RPMI7951 (cell line): Measurements from ENCODE around the gene MED16. TPM values are rescaled to one million over a fixed set of nuclear protein-coding genes. Genes with fewer than 3 reads are reported as not detected.
A peak's percentile ranks its signal among the peaks of the same experiment; 100 is the strongest.
"Not testable (repeated sequence)": the region's sequence is repeated elsewhere in the genome, so short reads cannot be mapped to it uniquely, and the experiment has no call there.

ENCODE experiments used
- DNase-seq: peaks from one replicate; pipeline ENCODE4 v3.0.0-alpha.2; 2012; ENCODE audit warnings: low read depth
- total RNA-seq: library from RNA; depleted of rRNA; stranded (reverse); fragments of >200 nt; shearing (Covaris generic); gene quantifications from 2 replicates; pipeline ENCODE4 v1.2.3, GENCODE V29; 2014; rRNA removed

MED16 gene
- total RNA-seq, 1 experiment from 2014 or later = 16.5 TPM

DNA sequence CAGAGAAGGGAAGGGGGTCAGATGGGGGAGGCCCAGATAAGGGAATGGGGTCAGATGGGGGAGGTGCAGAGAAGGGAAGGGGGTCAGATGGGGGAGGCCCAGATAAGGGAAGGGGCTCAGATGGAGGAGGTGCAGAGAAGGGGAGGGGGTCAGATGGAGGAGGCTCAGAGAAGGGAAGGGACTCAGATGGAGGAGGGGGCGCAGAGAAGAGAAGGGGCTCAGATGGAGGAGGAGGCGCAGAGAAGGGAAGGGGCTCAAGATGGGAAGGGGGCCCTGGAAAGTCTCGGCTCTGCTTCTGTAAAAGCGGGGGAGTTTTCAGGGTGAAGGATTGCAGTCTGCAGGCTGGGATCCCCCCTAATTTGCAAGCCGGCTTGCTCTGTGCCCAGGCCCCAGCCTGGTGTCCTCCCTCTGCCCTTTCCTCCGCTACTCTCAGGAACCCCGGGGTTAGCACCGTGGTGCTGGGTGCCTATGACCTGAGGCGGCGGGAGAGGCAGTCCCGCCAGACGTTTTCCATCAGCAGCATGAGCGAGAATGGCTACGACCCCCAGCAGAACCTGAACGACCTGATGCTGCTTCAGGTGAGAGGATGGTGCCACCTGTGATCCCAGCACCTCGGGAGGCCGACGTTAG lies 63.7 kb downstream of the MED16 start:
- DNase-seq = no peak

DNA sequence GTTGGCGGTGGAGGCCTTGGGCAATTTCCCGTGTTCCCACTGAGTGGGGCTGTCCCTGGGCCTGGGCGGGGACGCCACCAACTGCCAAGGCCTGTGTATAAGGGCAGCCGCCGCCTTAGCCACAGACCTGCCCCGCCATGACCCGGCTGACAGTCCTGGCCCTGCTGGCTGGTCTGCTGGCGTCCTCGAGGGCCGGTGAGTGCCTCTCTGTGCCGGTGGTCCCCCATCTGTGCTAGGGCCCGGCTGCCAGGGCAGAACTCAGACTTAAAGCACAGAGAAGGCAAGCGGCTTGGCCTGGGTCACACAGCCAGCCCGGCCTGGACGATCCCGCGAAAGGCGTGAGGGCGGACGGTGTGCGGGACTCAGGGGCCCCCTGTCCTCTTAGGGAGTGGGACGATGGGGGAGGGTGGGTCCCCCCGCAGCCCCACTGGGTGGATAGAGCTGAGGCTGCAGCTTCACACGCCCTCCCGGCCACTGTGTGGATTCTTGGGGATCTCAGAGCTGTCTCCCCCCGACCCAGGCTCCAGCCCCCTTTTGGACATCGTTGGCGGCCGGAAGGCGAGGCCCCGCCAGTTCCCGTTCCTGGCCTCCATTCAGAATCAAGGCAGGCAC lies 65.2 kb downstream of the MED16 start, which contains the start of gene AZU1:
AZU1 (plus strand) TSS at position 128 of the 612 bp plus-strand sequence; CDS start at position 138, 10 bp downstream.
- no peak for DNase-seq

- no peak for DNase-seq
Observed at GRCh38 chr19:827314-827709, 65.7 kb downstream of the MED16 start.

DNA sequence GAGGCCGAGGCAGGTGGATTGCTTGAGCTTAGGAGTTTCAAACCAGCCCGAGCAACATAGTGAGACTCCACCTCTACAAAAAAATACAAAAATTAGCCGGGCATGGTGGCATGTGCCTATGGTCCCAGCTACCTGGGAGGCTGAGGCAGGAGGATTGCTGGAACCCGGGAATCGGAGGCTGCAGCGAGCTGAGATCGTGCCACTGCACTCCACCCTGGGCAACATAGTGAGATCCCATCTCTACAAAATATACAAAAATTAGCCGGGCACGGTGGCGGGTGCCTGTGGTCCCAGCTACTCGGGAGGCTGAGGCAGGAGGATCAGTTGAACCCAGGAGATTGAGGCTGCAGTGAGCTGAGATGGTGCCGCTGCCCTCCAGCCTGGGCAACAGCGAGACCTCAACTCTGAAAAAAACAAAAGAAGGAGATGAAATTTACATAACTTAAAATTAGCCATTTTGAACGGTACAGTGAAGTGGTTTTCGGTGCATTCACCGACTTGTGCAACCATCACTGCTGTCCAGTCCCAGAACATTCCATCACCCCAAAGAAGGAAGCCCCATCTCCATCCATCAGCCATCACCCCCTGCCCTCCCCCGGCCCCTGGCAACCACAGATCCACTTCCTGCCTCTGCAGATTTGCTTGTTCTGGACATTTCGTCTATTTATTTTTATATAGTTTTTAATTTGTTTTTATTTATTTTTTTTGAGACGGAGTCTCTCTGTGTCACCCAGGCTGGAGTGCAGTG lies 66.9 kb downstream of the MED16 start:
- DNase-seq = no peak

DNA sequence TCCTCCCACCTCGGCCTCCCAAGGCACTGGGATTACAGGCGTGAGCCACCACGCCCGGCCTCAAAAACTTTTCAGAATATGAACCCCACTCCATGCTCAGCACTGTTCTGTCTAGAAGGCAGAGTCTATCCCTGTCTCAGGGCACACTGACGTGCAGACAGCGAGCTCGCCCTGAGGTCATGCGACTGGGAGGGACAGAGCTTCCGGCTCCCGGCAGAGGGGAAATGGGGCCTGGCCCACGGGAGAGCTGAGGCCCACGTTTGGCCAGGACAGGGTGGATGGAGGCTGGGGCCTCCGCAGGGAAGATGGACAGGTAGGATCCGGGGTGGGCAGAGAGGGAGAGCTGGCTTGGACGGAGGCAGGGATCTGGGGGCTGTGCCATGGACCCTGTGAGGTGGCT lies 68.1 kb downstream of the MED16 start:
- DNase-seq = no peak

DNA sequence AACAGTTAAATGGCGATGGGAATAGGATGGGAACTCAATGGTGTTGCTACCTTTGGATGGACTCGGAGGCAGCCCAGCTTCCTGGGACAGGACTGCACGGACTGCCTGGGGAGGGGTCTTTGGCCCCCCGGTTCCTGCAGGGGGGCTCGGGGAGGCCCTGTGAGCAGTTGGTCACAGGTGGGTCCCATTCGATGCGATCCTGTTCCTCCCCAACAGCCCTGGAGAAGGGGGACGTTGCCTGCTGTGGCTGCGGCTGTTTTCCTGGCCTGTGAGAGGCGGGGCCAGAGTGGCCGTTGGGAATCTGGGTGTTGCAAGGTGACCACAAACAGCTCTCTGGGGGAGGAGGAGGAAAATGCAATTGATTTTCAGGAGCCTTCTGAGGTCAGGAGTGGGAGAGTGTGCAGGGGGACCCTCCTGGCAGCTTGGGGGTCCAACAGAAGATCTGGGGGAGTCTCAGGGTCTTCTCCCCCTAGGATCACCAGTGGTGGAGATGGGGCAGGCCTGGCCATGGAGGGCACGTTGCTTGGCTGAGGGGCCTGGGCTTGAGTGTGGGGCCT lies 69.3 kb downstream of the MED16 start:
- DNase-seq = peak; percentile 53

DNA sequence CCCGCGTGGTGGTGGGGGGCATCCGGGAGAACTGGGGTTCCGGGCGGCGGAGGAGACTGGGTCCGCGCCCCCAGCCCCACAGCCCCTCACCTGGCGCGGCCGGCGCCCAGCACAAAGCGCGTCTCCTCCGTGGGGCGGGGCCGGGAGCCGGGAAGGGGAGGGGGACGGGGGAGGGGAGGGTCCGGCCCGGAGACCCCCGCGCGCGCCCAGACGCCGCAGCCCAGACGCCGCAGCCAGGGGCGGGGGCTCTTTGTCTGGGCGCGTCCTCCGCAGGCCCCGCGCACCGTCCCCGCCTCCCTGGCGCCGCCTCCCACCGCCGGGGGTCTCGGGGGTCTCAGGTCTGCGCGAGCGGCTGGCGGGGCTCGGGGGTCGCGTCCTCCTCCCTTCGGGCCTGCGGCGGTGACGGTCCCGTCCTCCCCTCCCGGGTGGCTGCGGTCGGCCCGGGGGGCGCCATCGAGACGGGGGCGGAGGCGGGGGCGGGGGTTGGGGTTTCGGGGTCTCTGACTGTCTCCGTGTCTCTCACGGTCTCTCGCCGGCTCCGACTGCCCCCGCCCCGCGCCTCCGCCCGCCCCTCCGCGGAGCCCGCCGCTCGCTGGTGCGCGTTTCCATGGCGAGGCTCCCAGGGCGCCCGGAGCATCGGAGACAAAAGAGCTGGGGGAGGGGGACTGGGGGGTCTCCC lies 71.0 kb downstream of the MED16 start, which contains the start of gene PLPPR3:
PLPPR3 (minus strand) TSS at position 131 of the 679 bp plus-strand sequence. CDS start 396 bp downstream, outside the sequence.
- DNase-seq = no peak

DNA sequence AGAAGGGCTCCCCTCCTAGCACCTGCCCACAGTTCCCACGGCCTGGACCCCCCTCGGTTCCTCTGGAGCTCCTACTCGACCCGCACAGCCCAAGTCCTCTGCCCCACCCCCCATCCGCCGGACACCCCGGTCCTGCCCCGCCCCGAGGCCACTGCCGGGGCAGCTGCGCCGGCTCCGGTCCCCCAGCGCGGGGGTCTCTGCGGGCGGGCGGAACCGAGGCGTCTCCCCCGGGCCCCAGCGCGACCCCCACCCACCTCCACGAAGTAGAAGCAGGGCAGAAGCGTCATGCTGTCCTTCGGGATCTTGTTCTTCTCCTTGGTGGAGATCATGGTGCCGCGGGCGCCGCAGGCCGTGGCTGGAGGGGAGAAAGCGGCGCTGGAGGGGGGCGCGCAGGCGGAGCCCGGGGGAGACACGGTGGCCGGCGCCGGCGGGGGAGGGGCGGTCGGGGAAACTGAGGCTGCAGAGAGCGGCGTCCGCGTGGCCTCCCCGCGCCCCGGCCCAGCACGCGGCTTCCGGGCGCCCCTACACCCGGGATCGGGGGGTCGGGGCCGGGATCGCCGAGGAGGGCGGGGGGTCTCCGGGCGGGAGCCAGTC lies 71.7 kb downstream of the MED16 start:
- no peak for DNase-seq

DNA sequence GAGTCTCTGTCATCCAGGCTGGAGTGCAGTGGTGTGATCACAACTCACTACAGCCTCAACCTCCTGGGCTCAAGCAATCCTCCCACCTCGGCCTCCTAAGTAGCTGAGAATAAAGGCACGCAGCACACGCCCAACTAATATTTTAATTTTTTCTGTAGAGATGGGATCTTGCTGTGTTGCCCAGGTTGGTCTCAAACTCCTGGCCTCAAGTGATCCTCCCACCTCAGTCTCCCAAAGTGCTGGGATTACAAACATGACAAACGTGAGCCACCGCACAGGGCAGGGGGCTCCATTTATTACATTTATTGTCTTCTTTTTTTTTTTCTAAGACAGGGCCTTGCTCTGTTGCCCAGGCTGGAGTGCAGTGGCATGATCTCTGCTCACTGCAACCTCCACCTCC lies 72.8 kb downstream of the MED16 start:
- DNase-seq = not testable (repeated sequence)

Other genes starting within 250 kb of the MED16 start
- gene RNF126, start 230.0 kb downstream of the MED16 start, total RNA-seq = 29.3 and 48.7 TPM in 2 replicates
- 4.4 and 19.8 TPM in 2 replicates for gene FSTL3, start 216.8 kb downstream of the MED16 start, total RNA-seq
- not detected in 2 replicates for gene PRSS57, start 197.7 kb downstream of the MED16 start, total RNA-seq
- 0.10 TPM in 1 of 2 replicates, not detected in the other for gene PALM, start 184.3 kb downstream of the MED16 start, total RNA-seq
- gene MISP, start 142.1 kb downstream of the MED16 start, total RNA-seq = not detected in 2 replicates
- gene PTBP1, start 95.7 kb downstream of the MED16 start, total RNA-seq = 112 and 121 TPM in 2 replicates
- not detected in 2 replicates for gene PLPPR3, start 71.2 kb downstream of the MED16 start, total RNA-seq
- gene AZU1, start 65.3 kb downstream of the MED16 start, total RNA-seq = not detected in 2 replicates
- not detected in 2 replicates for gene PRTN3, start 52.2 kb downstream of the MED16 start, total RNA-seq
- not detected in 2 replicates for gene ELANE, start 40.9 kb downstream of the MED16 start, total RNA-seq
- gene CFD, start 33.5 kb downstream of the MED16 start, total RNA-seq = 0.29 and 0.60 TPM in 2 replicates
- not detected in 2 replicates for gene RNU6-9, start 297 bp upstream of the MED16 start, total RNA-seq
- 19.7 and 29.3 TPM in 2 replicates for gene R3HDM4, start 20.0 kb upstream of the MED16 start, total RNA-seq
- not detected in 2 replicates for gene KISS1R, start 24.1 kb upstream of the MED16 start, total RNA-seq
- 5.3 and 5.6 TPM in 2 replicates for gene ARID3A, start 32.8 kb upstream of the MED16 start, total RNA-seq
- 47.7 and 67.0 TPM in 2 replicates for gene WDR18, start 91.2 kb upstream of the MED16 start, total RNA-seq
- gene GRIN3B, start 107.2 kb upstream of the MED16 start, total RNA-seq = 0.20 and 0.24 TPM in 2 replicates
- 46.9 and 58.0 TPM in 2 replicates for gene TMEM259, start 127.9 kb upstream of the MED16 start, total RNA-seq
- not detected in 2 replicates for gene RNU6-2, start 128.3 kb upstream of the MED16 start, total RNA-seq
- gene CNN2, start 133.4 kb upstream of the MED16 start, total RNA-seq = 179 and 199 TPM in 2 replicates
- gene ABCA7, start 146.9 kb upstream of the MED16 start, total RNA-seq = 1.5 and 3.4 TPM in 2 replicates
- gene ARHGAP45, start 174.0 kb upstream of the MED16 start, total RNA-seq = 0.98 and 1.3 TPM in 2 replicates
- 128 and 158 TPM in 2 replicates for gene POLR2E, start 202.2 kb upstream of the MED16 start, total RNA-seq
- gene GPX4, start 210.8 kb upstream of the MED16 start, total RNA-seq = 386 and 470 TPM in 2 replicates